Fibroblast of lung (primary cell): ENCODE data around the gene SGCD.

Experiments
- CTCF ChIP-seq, 2 donors: IDR thresholded peaks in 1 of 2; conservative IDR thresholded peaks in 1 of 2; 1 replicate in 1 of 2; 2 replicates in 1 of 2; pipeline ENCODE4 v1.5.1; 2011 to 2012; ENCODE audit warnings: low read length in 2 of 2, control low read depth in 1 of 2, inconsistent platforms in 1 of 2, low read depth in 1 of 2, mild to moderate bottlenecking in 1 of 2
- EZH2 ChIP-seq: IDR thresholded peaks from 2 replicates; pipeline ENCODE4 v1.5.1; 2012; ENCODE audit warnings: low read length, control low read depth, mild to moderate bottlenecking; ENCODE audit errors: missing control alignments

- TF ChIP-seq CTCF (conservative IDR thresholded peaks at IDR 0.05 in 1 of 2, IDR thresholded peaks at IDR 0.05 in 1 of 2; ENCODE audit: low read depth in 1 of 2, low read length in 2 of 2), result no peak
- TF ChIP-seq EZH2, result no peak
Measured at GRCh38 chr5:156686380-156686779, 359.4 kb downstream of the SGCD start.
